Hepatocyte (in vitro differentiated cells): ENCODE data around the gene SLC4A1AP.

Experiments
- CTCF ChIP-seq: fragments of 200-600 bp; sonication (generic); IDR thresholded peaks from 2 replicates; pipeline ENCODE4 v1.5.1; 2016; ENCODE audit warnings: antibody characterized with exemption, mild to moderate bottlenecking; ENCODE audit not compliant: poor library complexity
- EZH2 ChIP-seq: fragments of 200-600 bp; sonication (generic); IDR thresholded peaks from 2 replicates; pipeline ENCODE4 v1.6.1; 2016; ENCODE audit warnings: antibody characterized with exemption, mild to moderate bottlenecking, borderline replicate concordance
- EZH2phosphoT487 ChIP-seq: fragments of 200-600 bp; sonication (generic); IDR thresholded peaks from one replicate; pipeline ENCODE4 v1.6.1; 2018; ENCODE audit warnings: antibody characterized with exemption, mild to moderate bottlenecking, low read depth, moderate library complexity; ENCODE audit not compliant: unreplicated experiment, severe bottlenecking

GRCh38 chr2:27680571-27680970 is 16.9 kb downstream of the SLC4A1AP start:
- TF ChIP-seq CTCF (no peak), EZH2phosphoT487 (no peak), EZH2 (no peak)
